Esophagus squamous epithelium (tissue), 5 donors: ENCODE measurements around the gene DUSP18. TPM values are rescaled to one million over a fixed set of nuclear protein-coding genes. Genes with fewer than 3 reads are reported as not detected.

Source experiments
- DNase-seq: peaks from one replicate; lab custom pipeline; 2025; lab: John Stamatoyannopoulos, UW
- H3K27ac ChIP-seq, 4 donors: fragments of 200-600 bp; sonication (generic); one replicate each; pipeline ENCODE4 v1.5.1; 2016 to 2019; ENCODE audit warnings: mild to moderate bottlenecking in 1 of 4
- H3K27me3 ChIP-seq, 4 donors: fragments of 200-600 bp; sonication (generic); 1 replicate in 3 of 4; 2 replicates in 1 of 4; pipeline versions ENCODE4 v1.5.1 to v1.6.0; 2017 to 2021; ENCODE audit warnings: antibody characterized with exemption in 1 of 4
- H3K36me3 ChIP-seq, 3 donors: fragments of 200-600 bp; sonication (generic); one replicate each; pipeline ENCODE4 v1.5.1; 2016 to 2019
- H3K4me1 ChIP-seq, 3 donors: fragments of 200-600 bp; sonication (generic); one replicate each; pipeline ENCODE4 v1.5.1; 2017 to 2019
- H3K4me3 ChIP-seq, 4 donors: fragments of 200-600 bp; sonication (generic); 1 replicate in 3 of 4; 2 replicates in 1 of 4; pipeline ENCODE4 v1.5.1; 2016 to 2019; ENCODE audit warnings: mild to moderate bottlenecking in 2 of 4, moderate library complexity in 1 of 4
- H3K9me3 ChIP-seq, 3 donors: fragments of 200-600 bp; sonication (generic); one replicate each; pipeline ENCODE4 v1.5.1; 2016 to 2019
- POLR2A ChIP-seq, 4 donors: fragments of 450-650 bp; IDR thresholded peaks; one replicate each; pipeline ENCODE4 v1.6.1; 2017; ENCODE audit warnings: antibody characterized with exemption in 4 of 4, mild to moderate bottlenecking in 4 of 4, moderate library complexity in 3 of 4
- WGBS, 2 donors: methylation state at CpG; one replicate each; pipeline ENCODE4 v1.1.5; 2018; 5-methylcytosine and 5-hydroxymethylcytosine counted together
- intact Hi-C: fragments of 100-400 bp; cut with DNase I; formaldehyde crosslinking; loops from one replicate; pipeline ENCODE4 v1.15.0; 2022
- total RNA-seq, 4 donors: library from RNA; depleted of rRNA; stranded (reverse); fragments of >200 nt; gene quantifications; one replicate each; pipeline ENCODE4 v1.1.0, GENCODE V29; 2016
- TF ChIP-seq, protein P1 (sequence below), 6 experiments: fragments of 450-650 bp in 4 of 6; fragments of 200-600 bp in 2 of 6; sonication (generic) in 2 of 6; IDR thresholded peaks; one replicate each; pipeline ENCODE4 v1.5.1; 2016 to 2019; ENCODE audit warnings: antibody characterized with exemption in 6 of 6, mild to moderate bottlenecking in 4 of 6, moderate library complexity in 4 of 6
- donor health status: DM: yes; HTN: yes; CAD: no.

The DUSP18 gene
- total RNA-seq, 4 donors from 2014 or later: 6.1 to 13.0 (median 8.6) TPM

DNA sequence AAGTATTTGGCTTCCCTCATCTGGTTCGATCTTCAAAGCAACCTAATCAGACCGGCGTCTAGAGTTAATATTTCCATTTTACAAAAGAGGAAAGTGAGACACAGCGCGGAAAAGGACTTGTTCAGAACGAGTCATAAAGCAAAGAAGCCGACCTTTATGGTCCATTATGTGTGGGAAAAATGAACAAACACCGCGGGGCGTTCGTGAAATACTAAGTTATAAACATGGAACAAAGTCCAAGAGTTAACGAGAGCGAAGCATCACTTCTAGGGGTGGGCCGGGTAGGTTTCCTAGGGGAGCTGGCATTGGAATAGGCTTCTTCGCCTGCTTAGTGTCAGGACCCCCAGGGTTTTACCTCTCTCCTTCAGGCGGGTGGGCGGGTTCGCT, 575 bp downstream of the DUSP18 start:
- Histone ChIP-seq H3K27me3 (no peaks in the 10 kb centered on the region), H3K9me3 (no peaks in the 10 kb centered on the region), H3K36me3 (peaks cover 0 to 25% (median 11%) of the 10 kb centered on the region in 3 donors), H3K4me3 (peak overlapping the region; percentile 48 to 87 (median 62)), H3K4me1 (peaks cover 5 to 33% (median 10%) of the 10 kb centered on the region in 3 donors), H3K27ac (peak overlapping the region; percentile 62 to 69 (median 66))
- TF ChIP-seq POLR2A (IDR thresholded peaks at IDR 0.05): no peak
- TF ChIP-seq, protein P1, sequence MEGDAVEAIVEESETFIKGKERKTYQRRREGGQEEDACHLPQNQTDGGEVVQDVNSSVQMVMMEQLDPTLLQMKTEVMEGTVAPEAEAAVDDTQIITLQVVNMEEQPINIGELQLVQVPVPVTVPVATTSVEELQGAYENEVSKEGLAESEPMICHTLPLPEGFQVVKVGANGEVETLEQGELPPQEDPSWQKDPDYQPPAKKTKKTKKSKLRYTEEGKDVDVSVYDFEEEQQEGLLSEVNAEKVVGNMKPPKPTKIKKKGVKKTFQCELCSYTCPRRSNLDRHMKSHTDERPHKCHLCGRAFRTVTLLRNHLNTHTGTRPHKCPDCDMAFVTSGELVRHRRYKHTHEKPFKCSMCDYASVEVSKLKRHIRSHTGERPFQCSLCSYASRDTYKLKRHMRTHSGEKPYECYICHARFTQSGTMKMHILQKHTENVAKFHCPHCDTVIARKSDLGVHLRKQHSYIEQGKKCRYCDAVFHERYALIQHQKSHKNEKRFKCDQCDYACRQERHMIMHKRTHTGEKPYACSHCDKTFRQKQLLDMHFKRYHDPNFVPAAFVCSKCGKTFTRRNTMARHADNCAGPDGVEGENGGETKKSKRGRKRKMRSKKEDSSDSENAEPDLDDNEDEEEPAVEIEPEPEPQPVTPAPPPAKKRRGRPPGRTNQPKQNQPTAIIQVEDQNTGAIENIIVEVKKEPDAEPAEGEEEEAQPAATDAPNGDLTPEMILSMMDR (IDR thresholded peaks at IDR 0.05): no peak
- intact Hi-C loops: no loop called here
- no peak for DNase-seq
- WGBS, 2 donors: 1 to 3% methylated on average over 15 to 18 of the region's 18 CpGs

DNA sequence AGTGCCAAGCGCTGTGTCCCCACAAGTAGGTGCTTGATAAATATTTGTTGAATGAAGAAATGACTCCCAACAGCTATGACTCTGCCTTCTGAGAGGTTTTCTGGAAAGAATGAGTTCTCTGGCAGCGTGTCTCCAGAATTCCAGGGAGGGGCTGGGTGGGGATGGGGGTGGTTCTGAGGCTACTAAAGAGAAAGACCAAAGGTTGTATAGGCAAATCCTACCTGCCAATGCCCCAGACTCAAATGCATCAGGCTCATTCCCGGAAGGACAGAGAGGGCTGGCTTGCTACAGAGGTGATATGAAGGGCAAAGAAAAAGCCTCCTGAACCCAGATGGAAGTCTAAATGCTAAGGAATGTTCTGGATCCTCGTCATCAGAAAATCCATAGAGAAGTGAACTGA, 1.9 kb downstream of the DUSP18 start:
- H3K27ac ChIP-seq: no peak overlapping the region
- no peaks in the 10 kb centered on the region for H3K27me3 ChIP-seq
- no peak overlapping the region for H3K4me3 ChIP-seq
- H3K9me3 ChIP-seq: no peaks in the 10 kb centered on the region
- peaks cover 0 to 34% (median 11%) of the 10 kb centered on the region in 3 donors for H3K36me3 ChIP-seq
- 68 to 83% methylated on average over 2 to 3 of the region's 4 CpGs for WGBS, 2 donors
- TF ChIP-seq, protein P1 (IDR thresholded peaks at IDR 0.05): no peak
- H3K4me1 ChIP-seq: peaks cover 5 to 33% (median 10%) of the 10 kb centered on the region in 3 donors
- DNase-seq: no peak
- intact Hi-C loops: no loop called here

DNA sequence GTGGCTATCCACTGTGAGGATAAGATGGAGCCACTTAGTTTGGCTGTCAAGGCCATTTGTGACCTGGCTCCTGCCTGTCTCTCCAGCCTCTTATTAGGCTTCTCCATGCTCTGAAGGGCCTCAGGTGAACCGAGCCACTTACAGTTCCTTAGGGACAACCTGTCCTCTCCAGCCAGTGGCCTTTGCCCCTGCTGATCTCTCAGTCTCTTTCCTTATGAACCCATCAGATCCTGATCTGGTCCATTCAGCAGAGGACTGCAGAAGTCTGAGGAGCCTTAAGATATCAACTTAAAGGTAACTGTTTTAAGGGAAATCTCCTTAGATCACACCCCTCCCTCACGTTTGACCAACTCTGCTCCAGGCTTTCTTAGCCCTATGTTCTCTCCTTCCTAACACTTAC, 2.4 kb downstream of the DUSP18 start:
- Histone ChIP-seq H3K27ac (no peak overlapping the region), H3K36me3 (peaks cover 0 to 34% (median 11%) of the 10 kb centered on the region in 3 donors), H3K9me3 (no peaks in the 10 kb centered on the region), H3K4me1 (peaks cover 5 to 33% (median 10%) of the 10 kb centered on the region in 3 donors), H3K4me3 (no peak overlapping the region), H3K27me3 (no peaks in the 10 kb centered on the region)
- 62 to 77% methylated on average over 2 of the region's 2 CpGs for WGBS, 2 donors
- DNase-seq: no peak
- intact Hi-C loops: no loop called here
- no peak for TF ChIP-seq POLR2A (IDR thresholded peaks at IDR 0.05)
- TF ChIP-seq, protein P1 (IDR thresholded peaks at IDR 0.05): no peak

DNA sequence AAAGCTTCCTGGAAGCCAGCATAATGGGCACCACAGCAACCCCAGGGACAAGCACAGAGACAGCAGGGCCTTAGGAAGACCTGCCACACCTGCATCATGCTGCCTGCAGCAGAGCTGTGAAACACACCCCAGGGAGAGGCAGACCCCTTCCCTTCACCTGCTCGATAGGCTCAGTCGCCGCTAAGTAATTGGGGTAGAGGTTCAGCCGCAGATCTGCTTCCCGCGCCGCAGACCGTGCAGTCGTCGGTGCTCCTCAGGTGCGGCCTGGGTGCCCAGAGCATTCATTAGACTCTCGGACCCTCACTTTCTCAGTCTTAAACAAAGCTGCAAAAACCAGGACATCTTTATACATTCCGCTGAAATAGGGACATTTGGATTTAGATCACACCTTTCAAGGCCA, 2.9 kb downstream of the DUSP18 start:
- no peak overlapping the region for H3K4me3 ChIP-seq
- 99 to 100% methylated on average over 9 to 12 of the region's 13 CpGs for WGBS, 2 donors
- no peak for DNase-seq
- H3K27me3 ChIP-seq: no peaks in the 10 kb centered on the region
- H3K4me1 ChIP-seq: peaks cover 5 to 33% (median 10%) of the 10 kb centered on the region in 3 donors
- H3K27ac ChIP-seq: no peak overlapping the region
- intact Hi-C loops: no loop called here
- H3K9me3 ChIP-seq: no peaks in the 10 kb centered on the region
- peaks cover 0 to 34% (median 11%) of the 10 kb centered on the region in 3 donors for H3K36me3 ChIP-seq
- no peak for TF ChIP-seq POLR2A (IDR thresholded peaks at IDR 0.05)
- TF ChIP-seq, protein P1 (IDR thresholded peaks at IDR 0.05): no peak

DNA sequence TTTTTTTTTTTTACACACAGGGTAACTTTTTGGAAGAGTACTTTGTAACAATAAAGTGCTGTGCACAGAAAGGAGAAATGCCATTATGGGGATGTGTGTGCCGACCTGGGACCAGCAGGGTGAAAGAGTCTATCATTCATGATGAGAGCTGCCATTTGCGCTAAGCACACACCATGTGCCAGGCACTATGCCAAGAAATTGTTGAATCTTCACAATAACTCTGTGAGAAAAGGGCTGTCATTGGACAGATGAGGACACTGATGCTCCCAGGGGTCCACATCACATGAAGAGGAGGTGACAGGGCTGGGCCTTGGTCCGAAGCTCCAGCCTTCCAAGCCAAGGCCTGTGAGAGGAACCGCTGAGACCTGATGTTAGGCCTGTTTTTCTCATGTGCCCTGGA, 5.6 kb downstream of the DUSP18 start:
- Histone ChIP-seq H3K4me1 (peaks cover 0 to 23% (median 5%) of the 10 kb centered on the region in 3 donors), H3K9me3 (no peaks in the 10 kb centered on the region), H3K27me3 (no peaks in the 10 kb centered on the region), H3K4me3 (no peak overlapping the region), H3K27ac (no peak overlapping the region), H3K36me3 (peaks cover 0 to 43% (median 11%) of the 10 kb centered on the region in 3 donors)
- no peak for TF ChIP-seq POLR2A (IDR thresholded peaks at IDR 0.05)
- TF ChIP-seq, protein P1 (IDR thresholded peaks at IDR 0.05): no peak
- intact Hi-C loops: no loop called here
- no peak for DNase-seq
- WGBS, 2 donors: 81 to 100% methylated on average over 3 of the region's 4 CpGs
